Urinary bladder (tissue), 4 donors: ENCODE measurements around the gene CELA3A. TPM values are rescaled to one million over a fixed set of nuclear protein-coding genes. Genes with fewer than 3 reads are reported as not detected.
"Not testable (repeated sequence)": the region's sequence is repeated elsewhere in the genome, so short reads cannot be mapped to it uniquely, and the experiment has no call there.

Experiments
- DNase-seq: peaks from one replicate; pipeline ENCODE4 v3.0.0-alpha.2; 2015; ENCODE audit errors: extremely low spot score
- H3K27ac ChIP-seq: one replicate; pipeline ENCODE4 v1.5.1; 2013; ENCODE audit warnings: low read depth, mild to moderate bottlenecking, moderate library complexity
- H3K36me3 ChIP-seq: one replicate; pipeline ENCODE4 v1.6.1; 2013; ENCODE audit warnings: mild to moderate bottlenecking, moderate library complexity; ENCODE audit not compliant: insufficient read depth
- H3K4me1 ChIP-seq: one replicate; pipeline ENCODE4 v1.6.1; 2013; ENCODE audit warnings: mild to moderate bottlenecking, moderate library complexity; ENCODE audit not compliant: insufficient read depth
- H3K4me3 ChIP-seq: one replicate; pipeline ENCODE4 v1.5.1; 2013; ENCODE audit warnings: low read depth, low read length
- WGBS: extraction: QIAGEN DNeasy Blood & Tissue Kit; methylation state at CpG from one replicate; pipeline ENCODE4 v1.1.7; 2013; 5-methylcytosine and 5-hydroxymethylcytosine counted together
- polyA plus RNA-seq: library from polyadenylated mRNA; stranded (reverse); fragments of 200-250 nt; gene quantifications from one replicate; pipeline ENCODE4 v1.2.3, GENCODE V29; 2013
- total RNA-seq: library from RNA; depleted of rRNA; stranded (reverse); fragments of >200 nt; gene quantifications from one replicate; pipeline ENCODE4 v1.2.3, GENCODE V29; 2014
- donor health status: healthy with polysubstance abuse.
- donor health status: healthy.

CELA3A gene, protein sequence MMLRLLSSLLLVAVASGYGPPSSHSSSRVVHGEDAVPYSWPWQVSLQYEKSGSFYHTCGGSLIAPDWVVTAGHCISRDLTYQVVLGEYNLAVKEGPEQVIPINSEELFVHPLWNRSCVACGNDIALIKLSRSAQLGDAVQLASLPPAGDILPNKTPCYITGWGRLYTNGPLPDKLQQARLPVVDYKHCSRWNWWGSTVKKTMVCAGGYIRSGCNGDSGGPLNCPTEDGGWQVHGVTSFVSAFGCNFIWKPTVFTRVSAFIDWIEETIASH
- total RNA-seq (not detected), polyA plus RNA-seq (2.0 TPM)

DNA sequence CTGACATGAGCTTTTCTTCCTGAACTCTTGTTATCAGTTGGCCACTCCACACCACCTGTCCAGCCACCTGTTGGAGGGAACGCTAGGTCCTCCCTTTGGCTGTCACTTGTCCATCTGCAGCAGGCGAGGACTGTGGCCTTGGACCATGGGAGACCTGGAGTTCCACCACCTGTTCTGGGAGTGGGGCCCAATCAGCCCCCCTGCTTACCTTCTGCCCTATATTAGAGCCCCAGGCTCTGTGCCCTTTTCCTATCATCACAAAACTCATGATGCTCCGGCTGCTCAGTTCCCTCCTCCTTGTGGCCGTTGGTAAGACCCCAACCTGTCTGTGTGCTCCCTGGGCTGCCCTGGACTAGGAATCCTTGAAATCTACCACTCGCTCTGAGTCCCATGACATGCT lies at the start of gene CELA3A:
TSS of gene CELA3A (plus strand) at position 249 of the 400 bp plus-strand sequence. CDS start at position 267, 18 bp downstream.
- H3K27ac ChIP-seq: no peak within 1 kb of the TSS
- no peaks in the 10 kb centered on the region for H3K36me3 ChIP-seq
- no peak for DNase-seq
- WGBS: 80% methylated on average over 5 of the region's 5 CpGs
- no peak within 1 kb of the TSS for H3K4me3 ChIP-seq
- no peaks in the 10 kb centered on the region for H3K4me1 ChIP-seq

DNA sequence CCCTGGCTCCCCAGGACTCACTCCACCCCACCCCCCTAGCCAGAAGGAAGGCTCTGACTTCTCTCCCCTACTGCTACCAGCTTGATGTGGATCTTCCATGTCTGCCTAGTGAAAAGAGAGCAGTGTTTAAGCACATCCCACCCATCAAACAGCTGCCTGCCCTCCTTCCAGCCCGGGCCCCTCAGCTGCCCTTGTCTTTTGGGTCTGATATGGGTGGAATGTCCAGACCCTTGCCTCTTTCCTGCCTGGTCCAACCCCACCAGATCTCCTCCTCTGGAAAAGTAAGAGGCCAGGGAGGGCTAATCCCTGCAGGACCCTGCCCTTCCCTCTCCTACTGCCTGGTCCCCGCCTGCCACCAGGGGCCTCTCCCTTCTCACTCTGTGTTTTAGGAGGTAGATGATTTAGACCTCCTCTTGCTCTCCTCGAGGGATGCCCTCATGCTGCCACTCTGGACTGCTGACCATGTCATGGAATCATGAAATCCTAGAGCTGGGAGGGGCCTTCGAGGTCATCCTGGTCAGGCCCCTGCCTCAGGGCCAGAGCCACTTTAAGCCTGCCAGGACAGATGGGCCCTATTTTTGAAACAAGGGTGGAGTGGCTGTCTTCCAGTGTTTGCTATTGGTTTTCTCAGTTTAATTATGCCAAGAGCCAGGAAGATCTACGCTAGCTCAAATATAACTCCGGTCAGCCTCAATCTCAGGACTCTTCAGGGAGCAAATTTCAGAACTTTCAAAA lies 48.5 kb upstream of the CELA3A start:
- Histone ChIP-seq H3K27ac (no peak overlapping the region), H3K4me3 (no peak overlapping the region), H3K36me3 (no peaks in the 10 kb centered on the region), H3K4me1 (no peaks in the 10 kb centered on the region)
- 75% methylated on average over 6 of the region's 6 CpGs for WGBS
- no peak for DNase-seq

DNA sequence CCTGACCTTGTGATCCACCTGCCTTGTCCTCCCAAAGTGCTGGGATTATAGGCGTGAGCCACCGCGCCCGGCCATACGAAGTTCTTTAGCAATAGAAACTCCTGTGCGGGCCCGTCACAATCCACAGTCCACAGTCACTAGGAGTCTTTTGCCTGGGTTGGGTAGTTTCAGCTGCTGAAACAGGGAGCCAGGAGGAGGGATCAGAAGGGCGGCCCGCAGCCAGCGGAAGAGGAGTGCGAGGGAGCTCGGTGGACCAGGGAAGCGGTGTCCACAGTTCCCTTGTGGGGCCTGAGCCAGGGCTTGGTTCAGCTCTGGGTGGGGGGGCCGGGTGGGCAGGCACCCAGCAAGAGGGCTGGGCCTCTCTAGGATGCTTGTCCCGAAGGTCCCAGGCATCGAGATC lies 46.4 kb upstream of the CELA3A start:
- Histone ChIP-seq H3K4me3 (no peak overlapping the region), H3K27ac (no peak overlapping the region), H3K36me3 (no peaks in the 10 kb centered on the region), H3K4me1 (no peaks in the 10 kb centered on the region)
- WGBS: 63% methylated on average over 16 of the region's 16 CpGs
- DNase-seq: no peak

GRCh38 chr1:21955501-21956281 lies 45.8 kb upstream of the CELA3A start:
- no peak for DNase-seq
- 57% methylated on average over 9 of the region's 9 CpGs for WGBS
- no peaks in the 10 kb centered on the region for H3K4me1 ChIP-seq
- H3K27ac ChIP-seq: peak overlapping the region; percentile 66
- H3K4me3 ChIP-seq: no peak overlapping the region
- H3K36me3 ChIP-seq: no peaks in the 10 kb centered on the region

DNA sequence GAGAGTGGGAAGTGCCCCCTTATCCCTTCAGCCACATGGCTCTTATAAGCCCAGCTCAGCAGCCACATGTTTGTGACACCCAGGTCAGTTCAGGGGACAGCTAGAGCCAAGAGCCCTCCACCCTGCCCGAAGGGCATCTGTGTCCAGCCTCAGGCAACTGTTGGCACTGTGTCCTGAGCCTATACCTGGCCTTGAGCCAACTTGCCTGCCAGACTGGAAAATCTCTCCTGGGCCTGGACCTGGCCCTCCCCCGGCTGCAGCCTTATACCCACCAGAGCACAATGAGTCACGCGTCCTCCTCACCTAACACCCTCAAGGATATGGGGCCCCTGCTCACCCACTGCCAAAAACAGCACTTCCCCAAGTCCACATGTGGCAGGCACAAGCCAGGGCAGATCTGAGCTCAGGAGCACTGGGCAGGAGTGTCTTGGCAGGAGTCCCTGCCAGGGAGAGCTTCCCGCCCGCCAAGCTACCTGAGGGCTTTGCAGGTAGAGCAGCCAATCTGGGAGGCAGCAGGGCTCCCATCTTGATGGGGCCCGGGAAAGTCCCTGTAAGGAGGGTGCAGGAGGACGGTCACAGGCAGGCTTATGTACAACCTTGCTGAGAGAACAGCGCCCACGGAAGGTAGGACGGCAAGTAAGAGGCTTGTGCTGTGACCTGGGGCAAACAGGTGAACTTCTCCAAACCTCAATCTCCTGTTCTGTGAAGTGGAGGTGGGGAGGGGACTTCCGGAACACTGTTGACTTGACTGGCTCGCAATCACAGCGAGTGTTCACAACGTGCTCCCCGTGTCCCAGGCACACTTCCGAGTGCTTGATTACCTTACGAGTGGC lies 44.5 kb upstream of the CELA3A start:
- no peak overlapping the region for H3K4me3 ChIP-seq
- H3K4me1 ChIP-seq: no peaks in the 10 kb centered on the region
- H3K27ac ChIP-seq: no peak overlapping the region
- 62% methylated on average over 18 of the region's 18 CpGs for WGBS
- no peaks in the 10 kb centered on the region for H3K36me3 ChIP-seq
- no peak for DNase-seq

DNA sequence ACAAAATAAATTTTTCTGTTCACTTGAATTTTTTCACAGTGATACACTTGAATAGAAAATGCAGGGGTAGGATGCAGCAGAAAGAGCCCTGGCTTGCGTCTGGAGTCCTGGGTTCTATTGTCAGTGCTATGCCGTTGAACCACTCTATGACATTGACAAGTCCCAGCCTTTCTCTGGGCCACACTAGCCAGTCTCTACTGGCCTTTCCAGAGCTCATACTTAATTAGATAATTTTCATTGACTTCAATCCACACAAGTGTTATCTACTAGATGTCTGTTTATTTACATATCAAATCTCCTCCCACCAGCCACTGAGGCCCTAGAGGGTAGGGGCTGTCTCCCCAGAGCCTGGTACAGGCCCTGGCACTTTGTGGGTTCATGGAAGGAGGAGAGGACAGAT lies 40.1 kb upstream of the CELA3A start:
- Histone ChIP-seq H3K4me1 (no peaks in the 10 kb centered on the region), H3K4me3 (no peak overlapping the region), H3K27ac (no peak overlapping the region), H3K36me3 (no peaks in the 10 kb centered on the region)
- WGBS: 55% methylated on average over 2 of the region's 2 CpGs
- DNase-seq: no peak

DNA sequence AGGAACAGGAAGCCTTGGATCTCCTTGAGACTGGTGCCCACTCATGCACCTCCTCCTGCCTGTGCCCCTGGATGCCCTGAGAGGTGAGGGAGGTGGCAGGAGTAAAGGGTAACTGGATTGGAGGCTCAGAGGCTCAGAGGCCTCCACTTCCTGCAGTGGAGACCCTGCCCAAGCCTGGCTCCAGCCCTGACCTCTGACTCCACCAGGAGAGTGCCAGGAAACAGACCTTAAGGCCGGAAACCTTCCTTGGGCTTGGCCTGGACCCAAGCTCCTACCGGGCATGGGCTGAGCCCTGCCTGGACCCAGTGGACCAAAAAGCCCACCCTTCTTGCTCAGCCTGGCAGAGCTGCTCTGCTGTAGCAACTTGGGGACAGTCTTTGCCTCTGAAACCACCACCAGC lies 39.7 kb upstream of the CELA3A start:
- Histone ChIP-seq H3K4me3 (no peak overlapping the region), H3K4me1 (no peaks in the 10 kb centered on the region), H3K36me3 (no peaks in the 10 kb centered on the region), H3K27ac (no peak overlapping the region)
- WGBS: 58% methylated on average over 2 of the region's 2 CpGs
- no peak for DNase-seq

DNA sequence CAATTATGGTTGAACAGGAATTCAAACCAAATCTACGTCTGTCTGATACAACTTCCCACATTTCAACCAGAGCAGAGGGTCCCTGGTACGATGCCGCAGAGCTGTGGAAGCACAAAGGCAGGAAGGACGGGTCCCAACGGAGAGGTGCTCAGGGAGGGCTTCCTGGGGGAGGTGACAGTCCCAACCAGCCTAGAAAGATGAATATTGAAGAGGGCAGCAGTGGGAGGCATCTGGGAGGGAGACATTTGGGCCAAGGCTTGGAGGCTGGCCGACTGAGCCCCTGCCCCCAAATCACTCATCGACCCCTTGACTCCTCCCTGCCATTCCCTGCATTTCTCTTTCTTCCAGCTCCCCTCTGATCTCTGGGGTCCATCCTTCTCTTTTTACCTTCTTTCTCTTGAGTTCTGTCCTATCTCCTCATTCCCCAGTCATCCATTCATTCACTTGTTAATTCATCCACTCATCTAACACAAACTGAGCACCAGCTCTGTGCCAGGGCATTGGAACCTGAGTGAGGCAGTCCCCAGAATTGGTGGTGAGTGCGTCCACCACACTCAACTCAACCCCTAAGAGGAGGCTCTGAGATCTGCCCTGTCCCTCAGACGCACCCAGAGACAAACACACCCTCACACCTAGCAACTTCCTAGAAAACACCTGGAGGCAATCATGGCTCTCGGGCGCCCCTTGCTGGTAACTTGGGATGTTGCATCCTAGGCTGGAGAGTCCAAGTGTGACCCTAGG lies 37.8 kb upstream of the CELA3A start:
- 47% methylated on average over 11 of the region's 11 CpGs for WGBS
- Histone ChIP-seq H3K4me3 (no peak overlapping the region), H3K4me1 (no peaks in the 10 kb centered on the region), H3K27ac (no peak overlapping the region), H3K36me3 (no peaks in the 10 kb centered on the region)
- DNase-seq: peak; percentile 47

DNA sequence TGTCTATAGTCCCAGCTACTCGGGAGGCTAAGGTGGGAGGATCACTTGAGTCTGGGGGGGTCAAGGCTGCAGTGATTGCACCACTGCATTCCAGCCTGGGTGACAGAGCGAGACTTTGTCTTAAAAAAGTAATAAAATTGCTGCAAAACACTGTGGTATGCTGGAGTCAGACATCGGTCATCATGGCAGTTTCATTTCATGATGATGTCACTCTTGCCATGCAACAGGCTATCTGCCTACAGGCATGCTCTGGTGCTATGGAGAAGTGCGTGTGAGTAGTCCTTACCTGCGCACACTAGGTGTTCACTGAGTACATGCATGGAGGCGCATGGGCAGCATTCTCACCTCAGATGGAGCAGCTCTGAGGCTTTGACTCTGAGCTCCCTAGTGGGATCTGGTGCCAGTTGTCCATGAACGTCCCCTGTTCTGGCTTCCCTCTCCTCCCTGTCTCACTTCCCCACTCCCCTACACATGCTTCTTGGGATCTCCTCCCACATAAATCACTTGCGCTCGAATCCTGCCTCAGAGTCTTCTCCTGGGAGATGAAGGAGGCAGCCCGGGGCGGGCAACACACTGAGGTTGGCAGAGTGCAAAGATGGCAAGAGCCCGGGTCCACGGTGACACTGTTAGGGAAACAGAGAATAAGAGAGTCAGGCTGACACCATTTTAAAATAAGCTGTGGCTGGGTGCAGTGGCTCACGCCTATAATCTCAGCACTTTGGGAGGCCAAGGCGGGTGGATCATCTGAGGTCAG lies 35.0 kb upstream of the CELA3A start:
- WGBS: 82% methylated on average over 15 of the region's 15 CpGs
- Histone ChIP-seq H3K27ac (no peak overlapping the region), H3K36me3 (no peaks in the 10 kb centered on the region), H3K4me3 (no peak overlapping the region), H3K4me1 (no peaks in the 10 kb centered on the region)
- no peak for DNase-seq

DNA sequence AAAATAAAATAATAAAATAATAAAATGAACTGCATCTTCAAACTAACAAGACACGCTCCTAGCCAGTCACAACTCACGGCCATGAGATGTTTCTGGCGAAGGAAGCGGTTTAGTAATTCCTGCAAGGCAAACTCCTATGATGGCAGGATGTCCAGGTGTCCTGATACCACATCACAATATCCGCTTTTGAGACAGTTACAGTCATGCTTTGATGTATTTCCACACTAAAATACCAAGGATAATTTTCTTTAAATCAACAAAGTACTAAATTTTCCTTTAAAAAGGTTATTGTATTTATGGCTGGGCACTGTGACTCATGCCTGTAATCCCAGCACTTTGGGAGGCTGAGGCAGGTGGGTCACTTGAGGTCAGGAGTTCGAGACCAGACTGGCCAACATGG lies 34.2 kb upstream of the CELA3A start:
- WGBS: 91% methylated on average over 6 of the region's 6 CpGs
- H3K36me3 ChIP-seq, DNase-seq, H3K27ac ChIP-seq, H3K4me1 ChIP-seq, H3K4me3 ChIP-seq: not testable (repeated sequence)

DNA sequence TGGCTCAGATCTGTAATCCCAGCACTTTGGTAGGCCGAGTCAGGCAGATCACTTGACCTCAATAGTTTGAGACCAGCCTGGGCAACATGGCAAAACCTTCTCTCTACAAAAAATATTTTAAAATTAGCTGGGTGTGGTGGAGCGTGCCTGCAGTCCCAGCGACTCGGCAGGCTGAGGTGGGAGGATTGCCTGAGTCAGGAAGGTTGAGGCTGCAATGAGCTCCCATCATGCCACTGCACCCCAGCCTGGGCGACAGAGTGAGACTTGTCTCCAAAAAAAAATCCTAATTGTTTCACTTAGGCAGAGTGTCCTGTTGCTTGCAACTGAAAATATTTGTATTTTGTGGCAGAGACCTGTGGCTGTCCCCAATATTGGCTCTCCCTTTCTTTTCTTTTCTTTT lies 32.4 kb upstream of the CELA3A start:
- WGBS: 79% methylated on average over 5 of the region's 5 CpGs
- DNase-seq, H3K27ac ChIP-seq, H3K4me1 ChIP-seq, H3K36me3 ChIP-seq, H3K4me3 ChIP-seq: not testable (repeated sequence)

DNA sequence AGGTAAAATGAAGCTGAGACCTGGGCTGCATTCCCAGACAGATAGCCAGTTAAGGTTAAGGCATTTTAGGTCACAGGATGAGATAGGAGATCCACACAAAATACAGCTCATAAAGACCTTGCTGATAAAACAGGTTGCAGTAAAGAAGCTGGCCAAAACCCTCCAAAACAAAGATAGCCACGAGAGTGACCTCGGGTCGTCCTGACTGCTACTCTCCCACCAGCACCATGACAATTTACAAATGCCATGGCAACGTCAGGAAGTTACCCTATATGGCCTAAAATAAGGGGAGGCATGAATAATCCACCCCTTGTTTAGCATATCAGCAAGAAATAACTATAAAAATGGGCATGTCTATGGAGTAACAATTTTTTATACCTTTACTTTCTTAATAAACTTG lies 30.9 kb upstream of the CELA3A start:
- DNase-seq, H3K27ac ChIP-seq, H3K36me3 ChIP-seq, H3K4me3 ChIP-seq, H3K4me1 ChIP-seq: not testable (repeated sequence)
- 53% methylated on average over 4 of the region's 4 CpGs for WGBS
